Measurements from ENCODE around the gene ACIN1.
"Not testable (repeated sequence)": the region's sequence is repeated elsewhere in the genome, so short reads cannot be mapped to it uniquely, and the experiment has no call there.

The ACIN1 gene

GRCh38 chr14:23021889-23022442 lies 73.0 kb downstream of the ACIN1 start:
- in situ Hi-C loops (cut with HindIII; ENCODE audit: low sequenced_read_pairs) = no loop called here

- in situ Hi-C loops (cut with HindIII; ENCODE audit: low sequenced_read_pairs) = no loop called here
Measured at GRCh38 chr14:23021434-23021833, 73.5 kb downstream of the ACIN1 start.

- in situ Hi-C loops (cut with HindIII; ENCODE audit: low sequenced_read_pairs) = no loop called here
Measured at GRCh38 chr14:23020143-23021128, 74.5 kb downstream of the ACIN1 start.

GRCh38 chr14:23018107-23018506 lies 76.8 kb downstream of the ACIN1 start:
- in situ Hi-C loops (cut with HindIII; ENCODE audit: low sequenced_read_pairs) = no loop called here

- in situ Hi-C loops (cut with HindIII; ENCODE audit: low sequenced_read_pairs) = no loop called here
Measured at GRCh38 chr14:23017091-23017490, 77.8 kb downstream of the ACIN1 start.

- in situ Hi-C loops (cut with HindIII; ENCODE audit: low sequenced_read_pairs) = no loop called here
Measured at GRCh38 chr14:23015618-23016017, 79.3 kb downstream of the ACIN1 start.

- in situ Hi-C loops (cut with HindIII; ENCODE audit: low sequenced_read_pairs) = not testable (repeated sequence)
Measured at GRCh38 chr14:23013749-23014054, 81.2 kb downstream of the ACIN1 start.

GRCh38 chr14:23013054-23013748 lies 81.7 kb downstream of the ACIN1 start:
- in situ Hi-C loops (cut with HindIII; ENCODE audit: low sequenced_read_pairs) = no loop called here

GRCh38 chr14:23009939-23010726 lies 84.8 kb downstream of the ACIN1 start, which contains the start of gene C14orf93:
Gene C14orf93 (minus strand): TSS chr14:23010143. CDS start chr14:22999023, 11,120 bp downstream.
- in situ Hi-C loops (cut with HindIII; ENCODE audit: low sequenced_read_pairs) = no loop called here

GRCh38 chr14:23009483-23009938 lies 85.4 kb downstream of the ACIN1 start:
- in situ Hi-C loops (cut with HindIII; ENCODE audit: low sequenced_read_pairs) = no loop called here

- in situ Hi-C loops (cut with HindIII; ENCODE audit: low sequenced_read_pairs) = no loop called here
Measured at GRCh38 chr14:23008831-23009230, 86.1 kb downstream of the ACIN1 start.
